Brain microvascular endothelial cell (primary cell): ENCODE data around the gene ORAI2.
"Not testable (repeated sequence)": the region's sequence is repeated elsewhere in the genome, so short reads cannot be mapped to it uniquely, and the experiment has no call there.

ENCODE experiments used
- DNase-seq: peaks from one replicate; pipeline ENCODE4 v3.0.0-alpha.2; 2020
- H3K27ac ChIP-seq: fragments of 250-450 bp; sonication (Bioruptor Pico); 2 replicates; pipeline ENCODE4 v1.5.1; 2020; ENCODE audit warnings: mild to moderate bottlenecking, moderate library complexity
- H3K27me3 ChIP-seq: fragments of 250-450 bp; sonication (Bioruptor Pico); replicated peaks from 2 replicates; pipeline ENCODE4 v1.5.1; 2020; ENCODE audit warnings: mild to moderate bottlenecking
- H3K36me3 ChIP-seq: fragments of 250-450 bp; sonication (Bioruptor Pico); replicated peaks from 2 replicates; pipeline ENCODE4 v1.5.1; 2020; ENCODE audit warnings: mild to moderate bottlenecking
- H3K4me3 ChIP-seq: 2 replicates; pipeline ENCODE4 v1.5.1; 2011; ENCODE audit warnings: low read depth, mild to moderate bottlenecking, control low read depth, low read length, moderate library complexity
- in situ Hi-C: cut with HindIII; loops from 2 replicates; pipeline ENCODE4 v1.10.0; 2017; ENCODE audit warnings: low sequenced_read_pairs, low pct_ligation_motif_present
- TF ChIP-seq, protein P1 (sequence below): IDR thresholded peaks from 2 replicates; pipeline ENCODE4 v1.5.1; 2011; ENCODE audit warnings: low read depth, mild to moderate bottlenecking, moderate library complexity, low read length, control low read depth, inconsistent platforms; ENCODE audit errors: missing control alignments

Gene ORAI2

DNA sequence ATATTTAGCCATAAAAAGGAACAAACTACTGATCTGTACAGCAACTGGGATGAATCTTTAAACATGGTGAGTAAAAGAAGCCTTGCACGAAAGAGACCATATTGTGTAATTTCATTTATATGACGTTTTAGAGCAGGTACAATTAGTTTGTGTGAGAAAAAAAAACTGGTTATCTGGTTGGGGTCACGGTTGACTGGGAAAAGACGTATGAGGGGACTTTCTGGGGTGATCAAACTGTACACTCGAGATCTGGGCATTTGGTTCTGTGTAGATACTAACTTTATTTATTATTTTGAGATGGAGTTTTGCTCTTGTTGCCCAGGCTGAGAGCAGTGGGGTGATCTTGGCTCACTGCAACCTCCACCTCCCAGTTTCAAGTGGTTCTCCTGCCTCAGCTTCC is 33.0 kb upstream of the ORAI2 start:
- Histone ChIP-seq H3K36me3 (peaks cover 45% of the 10 kb centered on the region), H3K4me3 (no peak overlapping the region), H3K27ac (no peak overlapping the region), H3K27me3 (no peaks in the 10 kb centered on the region)
- in situ Hi-C loops: no loop called here
- no peak for DNase-seq
- TF ChIP-seq, protein P1, sequence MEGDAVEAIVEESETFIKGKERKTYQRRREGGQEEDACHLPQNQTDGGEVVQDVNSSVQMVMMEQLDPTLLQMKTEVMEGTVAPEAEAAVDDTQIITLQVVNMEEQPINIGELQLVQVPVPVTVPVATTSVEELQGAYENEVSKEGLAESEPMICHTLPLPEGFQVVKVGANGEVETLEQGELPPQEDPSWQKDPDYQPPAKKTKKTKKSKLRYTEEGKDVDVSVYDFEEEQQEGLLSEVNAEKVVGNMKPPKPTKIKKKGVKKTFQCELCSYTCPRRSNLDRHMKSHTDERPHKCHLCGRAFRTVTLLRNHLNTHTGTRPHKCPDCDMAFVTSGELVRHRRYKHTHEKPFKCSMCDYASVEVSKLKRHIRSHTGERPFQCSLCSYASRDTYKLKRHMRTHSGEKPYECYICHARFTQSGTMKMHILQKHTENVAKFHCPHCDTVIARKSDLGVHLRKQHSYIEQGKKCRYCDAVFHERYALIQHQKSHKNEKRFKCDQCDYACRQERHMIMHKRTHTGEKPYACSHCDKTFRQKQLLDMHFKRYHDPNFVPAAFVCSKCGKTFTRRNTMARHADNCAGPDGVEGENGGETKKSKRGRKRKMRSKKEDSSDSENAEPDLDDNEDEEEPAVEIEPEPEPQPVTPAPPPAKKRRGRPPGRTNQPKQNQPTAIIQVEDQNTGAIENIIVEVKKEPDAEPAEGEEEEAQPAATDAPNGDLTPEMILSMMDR: no peak

DNA sequence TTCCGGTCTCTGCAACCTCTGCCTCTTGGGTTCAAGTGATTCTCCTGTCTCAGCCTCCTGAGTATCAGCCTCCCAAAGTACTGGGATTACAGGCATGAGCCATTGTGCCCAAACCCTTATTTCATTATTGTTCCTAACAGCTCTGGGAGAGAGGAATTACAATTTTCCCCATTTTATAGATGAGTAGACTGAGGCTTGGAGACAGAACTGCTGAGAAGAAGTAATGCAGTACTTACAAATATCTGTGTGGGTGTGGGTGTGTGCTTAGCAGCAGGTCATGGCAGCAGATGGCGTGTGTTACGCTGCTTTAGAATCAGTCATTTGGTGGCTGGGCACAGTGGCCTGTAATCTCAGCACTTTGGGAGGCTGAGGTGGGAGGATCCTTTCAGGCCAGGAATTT is 29.8 kb upstream of the ORAI2 start:
- TF ChIP-seq, protein P1: no peak
- Histone ChIP-seq H3K27ac (no peak overlapping the region), H3K27me3 (no peaks in the 10 kb centered on the region), H3K36me3 (peaks cover 70% of the 10 kb centered on the region), H3K4me3 (no peak overlapping the region)
- no peak for DNase-seq
- in situ Hi-C loops: no loop called here

- H3K27me3 ChIP-seq: no peaks in the 10 kb centered on the region
- TF ChIP-seq, protein P1: peak; percentile 74
- in situ Hi-C loops: no loop called here
- peaks cover 75% of the 10 kb centered on the region for H3K36me3 ChIP-seq
- H3K27ac ChIP-seq: no peak overlapping the region
- H3K4me3 ChIP-seq: no peak overlapping the region
- DNase-seq: peak; percentile 16
These were observed 29.1 kb upstream of the ORAI2 start for GRCh38 chr7:102404005-102404861.

- peaks cover 74% of the 10 kb centered on the region for H3K36me3 ChIP-seq
- H3K27ac ChIP-seq, H3K4me3 ChIP-seq, DNase-seq, in situ Hi-C loops, H3K27me3 ChIP-seq: not testable (repeated sequence)
These were observed 28.6 kb upstream of the ORAI2 start for GRCh38 chr7:102404862-102405188.

- H3K4me3 ChIP-seq: no peak overlapping the region
- no peak for DNase-seq
- peaks cover 75% of the 10 kb centered on the region for H3K36me3 ChIP-seq
- in situ Hi-C loops: no loop called here
- H3K27ac ChIP-seq: no peak overlapping the region
- H3K27me3 ChIP-seq: no peaks in the 10 kb centered on the region
- TF ChIP-seq, protein P1: no peak
These were observed 25.5 kb upstream of the ORAI2 start for GRCh38 chr7:102407910-102408309.

DNA sequence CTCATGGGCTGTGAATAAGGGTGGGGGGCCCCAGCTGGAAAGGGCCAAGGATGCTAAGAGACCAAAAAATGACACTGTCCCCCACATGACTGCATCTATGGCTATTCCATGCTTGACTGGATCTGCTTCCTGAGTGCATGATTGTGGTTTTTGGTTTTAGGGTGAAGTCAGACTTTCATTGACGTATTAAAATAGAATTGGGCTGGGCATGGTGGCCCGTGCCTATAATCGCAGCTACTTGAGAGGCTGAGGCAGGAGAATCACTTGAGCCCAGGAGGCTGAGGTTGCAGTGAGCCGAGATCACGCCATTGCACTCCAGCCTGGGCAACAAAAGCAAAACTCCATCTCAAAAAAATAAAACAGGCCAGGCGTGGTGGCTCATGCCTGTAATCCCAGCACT is 24.8 kb upstream of the ORAI2 start:
- DNase-seq, H3K27ac ChIP-seq, H3K4me3 ChIP-seq, in situ Hi-C loops, H3K27me3 ChIP-seq: not testable (repeated sequence)
- H3K36me3 ChIP-seq: peaks cover 73% of the 10 kb centered on the region

- TF ChIP-seq, protein P1: no peak
- no peak for DNase-seq
- peaks cover 66% of the 10 kb centered on the region for H3K36me3 ChIP-seq
- H3K4me3 ChIP-seq: no peak overlapping the region
- no peaks in the 10 kb centered on the region for H3K27me3 ChIP-seq
- H3K27ac ChIP-seq: no peak overlapping the region
- in situ Hi-C loops: no loop called here
These were observed 24.0 kb upstream of the ORAI2 start for GRCh38 chr7:102409340-102409739.
